SK-N-SH (cell line): ENCODE results near the gene UBALD1. TPM values are rescaled to one million over a fixed set of nuclear protein-coding genes. Genes with fewer than 3 reads are reported as not detected.
"Not testable (repeated sequence)": the region's sequence is repeated elsewhere in the genome, so short reads cannot be mapped to it uniquely, and the experiment has no call there.

Experiments used
- CTCF ChIA-PET: fragments of 300-600, 350-600 bp; formaldehyde crosslinking; extraction: SDS; loops from one replicate; lab custom pipeline; 2021; lab: Yijun Ruan, JAX
- POLR2A ChIA-PET: fragments of 350-600 bp; sonication (Branson Sonifier 250); formaldehyde crosslinking; extraction: SDS; loops from one replicate; lab custom pipeline; 2020; ENCODE audit warnings: antibody characterized with exemption, inconsistent platforms; lab: Yijun Ruan, JAX
- DNase-seq: peaks from one replicate; pipeline ENCODE4 v3.0.0; 2012
- H2AFZ ChIP-seq: fragments of 200-600 bp; sonication (generic); 2 replicates; pipeline ENCODE4 v1.8.1; 2016; ENCODE audit warnings: antibody characterized with exemption, mild to moderate bottlenecking, low read depth
- H3F3A ChIP-seq: fragments of 200-600 bp; sonication (generic); replicated peaks from 2 replicates; pipeline ENCODE3; 2016; ENCODE audit warnings: antibody characterized with exemption, mild to moderate bottlenecking; ENCODE audit not compliant: insufficient read depth
- H3K27ac ChIP-seq, 2 experiments: fragments of 200-500 bp in 1 of 2; fragments of 200-600 bp in 1 of 2; sonication (Bioruptor generic) in 1 of 2; sonication (generic), shearing (Covaris generic) in 1 of 2; 2 replicates each; pipeline versions ENCODE4 v1.5.1 to v1.6.1; 2014 to 2016; ENCODE audit warnings: low read depth in 2 of 2, inconsistent platforms in 1 of 2, low read length in 1 of 2, mild to moderate bottlenecking in 1 of 2, mixed read lengths in 1 of 2
- H3K27me3 ChIP-seq: fragments of 200-600 bp; sonication (generic), shearing (Covaris generic); 2 replicates; pipeline ENCODE4 v1.6.1; 2016; ENCODE audit warnings: mixed run types; ENCODE audit not compliant: insufficient read depth
- H3K36me3 ChIP-seq, 2 experiments: fragments of 200-500 bp in 1 of 2; fragments of 200-600 bp in 1 of 2; sonication (Bioruptor generic) in 1 of 2; sonication (generic) in 1 of 2; replicated peaks in 1 of 2; 2 replicates each; pipeline versions ENCODE3 to v1.5.1; 2014 to 2016; ENCODE audit warnings: low read length in 1 of 2, mild to moderate bottlenecking in 1 of 2; ENCODE audit not compliant: insufficient read depth in 2 of 2, control insufficient read depth in 1 of 2
- H3K4me1 ChIP-seq, 2 experiments: fragments of 200-500 bp in 1 of 2; fragments of 200-600 bp in 1 of 2; sonication (Bioruptor generic) in 1 of 2; sonication (generic), shearing (Covaris generic) in 1 of 2; 2 replicates each; pipeline versions ENCODE4 v1.5.1 to v1.6.1; 2014 to 2016; ENCODE audit warnings: low read depth in 1 of 2, low read length in 1 of 2, mixed run types in 1 of 2; ENCODE audit not compliant: insufficient read depth in 2 of 2, control insufficient read depth in 1 of 2
- H3K4me2 ChIP-seq: fragments of 200-600 bp; sonication (generic), shearing (Covaris generic); 2 replicates; pipeline ENCODE4 v1.6.1; 2017; ENCODE audit warnings: mixed run types
- H3K4me3 ChIP-seq, 2 experiments: fragments of 200-500 bp in 1 of 2; fragments of 200-600 bp in 1 of 2; sonication (Bioruptor generic) in 1 of 2; sonication (generic), shearing (Covaris generic) in 1 of 2; 2 replicates each; pipeline versions ENCODE4 v1.5.1 to v1.8.1; 2014 to 2016; ENCODE audit warnings: low read depth in 2 of 2, inconsistent platforms in 1 of 2, low read length in 1 of 2, mild to moderate bottlenecking in 1 of 2, mixed read lengths in 1 of 2, moderate library complexity in 1 of 2
- H3K79me2 ChIP-seq: fragments of 200-600 bp; sonication (generic); 2 replicates; pipeline ENCODE4 v1.8.1; 2017; ENCODE audit warnings: mild to moderate bottlenecking; ENCODE audit not compliant: insufficient read depth
- H3K9ac ChIP-seq: fragments of 200-600 bp; sonication (generic); 2 replicates; pipeline ENCODE4 v1.6.1; 2017; ENCODE audit warnings: mixed run types
- H3K9me2 ChIP-seq: fragments of 200-600 bp; sonication (generic); 2 replicates; pipeline ENCODE4 v1.6.1; 2017; ENCODE audit warnings: mixed run types
- H3K9me3 ChIP-seq: fragments of 200-600 bp; sonication (generic); 2 replicates; pipeline ENCODE4 v1.6.1; 2017; ENCODE audit warnings: mixed run types, mild to moderate bottlenecking, moderate library complexity
- H4K20me1 ChIP-seq: fragments of 200-600 bp; sonication (generic); 2 replicates; pipeline ENCODE4 v1.6.1; 2017; ENCODE audit warnings: mild to moderate bottlenecking, mixed run types; ENCODE audit not compliant: insufficient read depth
- ELF1 ChIP-seq: IDR thresholded peaks from 2 replicates; pipeline ENCODE4 v1.4.0; 2012
- EP300 ChIP-seq, 2 experiments: IDR thresholded peaks; 2 replicates each; pipeline versions ENCODE4 v1.4.0 to v1.6.1; 2012; ENCODE audit warnings: borderline replicate concordance in 1 of 2, low read depth in 1 of 2, low read length in 1 of 2
- FOSL2 ChIP-seq: IDR thresholded peaks from 2 replicates; pipeline ENCODE4 v1.4.0; 2012; ENCODE audit warnings: low read depth, mild to moderate bottlenecking, moderate library complexity, borderline replicate concordance
- GATA2 ChIP-seq: sonication (generic); formaldehyde crosslinking; IDR thresholded peaks from 2 replicates; pipeline ENCODE4 v1.5.0; 2020; ENCODE audit warnings: mild to moderate bottlenecking, missing genetic modification reagents
- IRF3 ChIP-seq: fragments of 150-350 bp; IDR thresholded peaks from 2 replicates; pipeline ENCODE4 v1.6.1; 2016; ENCODE audit warnings: mild to moderate bottlenecking, low read depth, low read length
- MEF2A ChIP-seq: IDR thresholded peaks from 2 replicates; pipeline ENCODE4 v1.4.0; 2012; ENCODE audit warnings: low read depth, borderline replicate concordance
- MXI1 ChIP-seq: IDR thresholded peaks from 2 replicates; pipeline ENCODE4 v1.6.1; 2012; ENCODE audit warnings: mild to moderate bottlenecking, low read depth, low read length, improper control_type of control experiment
- NRF1 ChIP-seq: IDR thresholded peaks from 2 replicates; pipeline ENCODE4 v1.6.1; 2012; ENCODE audit warnings: low read depth, mild to moderate bottlenecking, low read length
- POLR2AphosphoS5 ChIP-seq: IDR thresholded peaks from 2 replicates; pipeline ENCODE4 v1.6.1; 2012; ENCODE audit warnings: low read depth, low read length
- RAD21 ChIP-seq: IDR thresholded peaks from 2 replicates; pipeline ENCODE4 v1.6.1; 2012; ENCODE audit warnings: mild to moderate bottlenecking, low read length
- RXRA ChIP-seq: IDR thresholded peaks from 2 replicates; pipeline ENCODE4 v1.4.0; 2012; ENCODE audit warnings: low read depth, mild to moderate bottlenecking, borderline replicate concordance
- SIN3A ChIP-seq: IDR thresholded peaks from 2 replicates; pipeline ENCODE4 v1.6.1; 2012; ENCODE audit warnings: low read depth, mild to moderate bottlenecking, low read length, moderate library complexity, borderline replicate concordance
- TAF1 ChIP-seq: IDR thresholded peaks from 2 replicates; pipeline ENCODE4 v1.6.1; 2012; ENCODE audit warnings: low read depth, mild to moderate bottlenecking, low read length, moderate library complexity, borderline replicate concordance
- TCF12 ChIP-seq: IDR thresholded peaks from 2 replicates; pipeline ENCODE4 v1.4.0; 2012
- TEAD4 ChIP-seq: IDR thresholded peaks from 2 replicates; pipeline ENCODE4 v1.4.0; 2012; ENCODE audit warnings: mild to moderate bottlenecking, borderline replicate concordance; ENCODE audit not compliant: insufficient read depth
- USF2 ChIP-seq: fragments of 150-350 bp; IDR thresholded peaks from 2 replicates; pipeline ENCODE4 v1.6.1; 2017; ENCODE audit warnings: antibody characterized with exemption, low read length, low read depth, borderline replicate concordance
- WGBS: methylation state at CpG from one replicate; pipeline ENCODE4 v1.1.6; 2017; ENCODE audit warnings: low lambda C conversion rate; 5-methylcytosine and 5-hydroxymethylcytosine counted together
- polyA plus RNA-seq, 3 experiments: library from polyadenylated mRNA; depleted of rRNA; stranded (reverse); fragments of >200 nt; gene quantifications; 2 replicates each; pipeline ENCODE4 v1.2.3, GENCODE V29; 2012
- TF ChIP-seq, protein P1 (sequence below): IDR thresholded peaks from 2 replicates; pipeline ENCODE4 v1.4.0; 2012; ENCODE audit warnings: low read depth, borderline replicate concordance

UBALD1 gene
- polyA plus RNA-seq, 1 of the 3 experiments (the other 2 are of a cell fraction): 16.7 TPM

GRCh38 chr16:4574919-4575705, 39.6 kb downstream of the UBALD1 start:
- TF ChIP-seq MXI1: no peak
- TF ChIP-seq POLR2AphosphoS5: no peak
- no peak for TF ChIP-seq ELF1
- no peak for TF ChIP-seq MEF2A
- Histone ChIP-seq H3K27ac (no peak overlapping the region), H3K27me3 (no peaks in the 10 kb centered on the region), H4K20me1 (no peaks in the 10 kb centered on the region), H3K9ac (no peak overlapping the region), H3K9me2 (no peaks in the 10 kb centered on the region), H3K4me2 (no peak overlapping the region), H3F3A (no peaks in the 10 kb centered on the region), H3K4me3 (no peak overlapping the region), H3K9me3 (no peaks in the 10 kb centered on the region), H2AFZ (no peak overlapping the region), H3K79me2 (no peaks in the 10 kb centered on the region), H3K4me1 (no peaks in the 10 kb centered on the region), H3K36me3 (no peaks in the 10 kb centered on the region)
- ChIA-PET POLR2A (no interaction called here), CTCF (interaction anchor here (0.7 to 3.4 kb wide), 4 partner anchors 10 to 68 kb away, joined by 3 to 17 read pairs (median 5); no protein-coding TSS in a partner anchor)
- no peak for DNase-seq
- WGBS: 71% methylated on average over 4 of the region's 11 CpGs

- H3K4me2 ChIP-seq, H2AFZ ChIP-seq, H3K9me3 ChIP-seq, H4K20me1 ChIP-seq, H3K9me2 ChIP-seq, H3K27ac ChIP-seq, POLR2A ChIA-PET, H3K9ac ChIP-seq, DNase-seq, H3F3A ChIP-seq, H3K27me3 ChIP-seq, H3K79me2 ChIP-seq, H3K36me3 ChIP-seq, H3K4me1 ChIP-seq, H3K4me3 ChIP-seq: not testable (repeated sequence)
- 62% methylated on average over 7 of the region's 7 CpGs for WGBS
- CTCF ChIA-PET: interaction anchor here (1.0 to 3.4 kb wide), 3 partner anchors 12 to 63 kb away, joined by 3 to 17 read pairs (median 5); no protein-coding TSS in a partner anchor
Measured at GRCh38 chr16:4573926-4574325, 40.8 kb downstream of the UBALD1 start.

DNA sequence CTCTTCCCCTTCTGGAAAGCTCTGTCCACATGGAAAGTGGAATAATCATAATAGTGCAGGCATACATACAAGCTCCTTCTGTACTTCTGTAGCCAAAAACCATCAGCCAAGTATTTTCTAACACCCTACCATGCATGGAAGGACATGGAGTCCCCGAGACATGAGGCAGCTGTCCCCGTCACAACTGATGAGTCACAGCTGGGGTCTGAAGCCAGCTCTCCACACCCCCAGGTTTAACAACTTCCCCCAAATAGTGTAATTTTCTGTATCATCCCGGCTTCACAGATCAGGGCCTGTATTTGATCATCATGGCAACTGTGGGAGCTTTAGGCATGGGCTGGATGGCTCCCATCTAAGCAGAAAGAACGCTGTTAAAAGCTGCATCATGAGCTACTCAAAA, 42.0 kb downstream of the UBALD1 start:
- H3K27ac ChIP-seq: no peak overlapping the region
- no peaks in the 10 kb centered on the region for H3K9me2 ChIP-seq
- no peaks in the 10 kb centered on the region for H3K9me3 ChIP-seq
- H3K36me3 ChIP-seq: no peaks in the 10 kb centered on the region
- no peak for TF ChIP-seq NRF1
- no peak for TF ChIP-seq TEAD4
- no peak for TF ChIP-seq SIN3A
- TF ChIP-seq GATA2: no peak
- no peak for TF ChIP-seq ELF1
- TF ChIP-seq EP300 (IDR thresholded peaks at IDR 0.05; ENCODE audit: borderline replicate concordance in 1 of 2, low read depth in 1 of 2, low read length in 1 of 2): no peak
- TF ChIP-seq, protein P1, sequence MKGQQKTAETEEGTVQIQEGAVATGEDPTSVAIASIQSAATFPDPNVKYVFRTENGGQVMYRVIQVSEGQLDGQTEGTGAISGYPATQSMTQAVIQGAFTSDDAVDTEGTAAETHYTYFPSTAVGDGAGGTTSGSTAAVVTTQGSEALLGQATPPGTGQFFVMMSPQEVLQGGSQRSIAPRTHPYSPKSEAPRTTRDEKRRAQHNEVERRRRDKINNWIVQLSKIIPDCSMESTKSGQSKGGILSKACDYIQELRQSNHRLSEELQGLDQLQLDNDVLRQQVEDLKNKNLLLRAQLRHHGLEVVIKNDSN: no peak
- TF ChIP-seq FOSL2: no peak
- no peak for TF ChIP-seq TAF1
- no peak for TF ChIP-seq RXRA
- no peak for TF ChIP-seq TCF12
- TF ChIP-seq MEF2A: no peak
- no peak for TF ChIP-seq RAD21
- no peak for TF ChIP-seq IRF3
- TF ChIP-seq USF2: no peak
- ChIA-PET POLR2A (no interaction called here), CTCF (interaction anchor here (0.6 to 1.3 kb wide), 4 partner anchors 12 to 62 kb away, joined by 3 to 6 read pairs (median 4); no protein-coding TSS in a partner anchor)
- H3K9ac ChIP-seq: no peak overlapping the region
- no peaks in the 10 kb centered on the region for H4K20me1 ChIP-seq
- no peak overlapping the region for H3K4me2 ChIP-seq
- no peaks in the 10 kb centered on the region for H3F3A ChIP-seq
- H3K79me2 ChIP-seq: no peaks in the 10 kb centered on the region
- no peaks in the 10 kb centered on the region for H3K27me3 ChIP-seq
- no peak overlapping the region for H3K4me3 ChIP-seq
- 64% methylated on average over 4 of the region's 4 CpGs for WGBS
- DNase-seq: no peak
- no peaks in the 10 kb centered on the region for H3K4me1 ChIP-seq
- H2AFZ ChIP-seq: no peak overlapping the region
